ENCODE results near the gene CACNA2D3. TPM values are rescaled to one million over a fixed set of nuclear protein-coding genes. Genes with fewer than 3 reads are reported as not detected.

The CACNA2D3 gene
- total RNA-seq, 1 experiment from 2014 or later: 11.7 TPM

GRCh38 chr3:54274607-54275006, 152.3 kb downstream of the CACNA2D3 start:
- no peak for DNase-seq (ENCODE audit: low read depth)

GRCh38 chr3:54279005-54279583, 156.7 kb downstream of the CACNA2D3 start:
- peak; percentile 56 for DNase-seq (ENCODE audit: low read depth)

- DNase-seq (ENCODE audit: low read depth): no peak
Observed at GRCh38 chr3:54283470-54283869, 161.1 kb downstream of the CACNA2D3 start.

GRCh38 chr3:54294214-54294613, 171.9 kb downstream of the CACNA2D3 start:
- DNase-seq (ENCODE audit: low read depth): no peak

GRCh38 chr3:54296531-54296930, 174.2 kb downstream of the CACNA2D3 start:
- DNase-seq (ENCODE audit: low read depth): no peak

- DNase-seq (ENCODE audit: low read depth): no peak
Observed at GRCh38 chr3:54299169-54299935, 177.0 kb downstream of the CACNA2D3 start.

- no peak for DNase-seq (ENCODE audit: low read depth)
Observed at GRCh38 chr3:54303517-54304375, 181.4 kb downstream of the CACNA2D3 start.

GRCh38 chr3:54304877-54305276, 182.5 kb downstream of the CACNA2D3 start:
- no peak for DNase-seq (ENCODE audit: low read depth)

- no peak for DNase-seq (ENCODE audit: low read depth)
Observed at GRCh38 chr3:54305409-54306099, 183.2 kb downstream of the CACNA2D3 start.

GRCh38 chr3:54307566-54308180, 185.3 kb downstream of the CACNA2D3 start:
- DNase-seq (ENCODE audit: low read depth): no peak

- DNase-seq (ENCODE audit: low read depth): peak; percentile 9
Observed at GRCh38 chr3:54309601-54310000, 187.2 kb downstream of the CACNA2D3 start.

GRCh38 chr3:54311211-54311747, 188.9 kb downstream of the CACNA2D3 start:
- no peak for DNase-seq (ENCODE audit: low read depth)

- no peak for DNase-seq (ENCODE audit: low read depth)
Observed at GRCh38 chr3:54312156-54312899, 190.0 kb downstream of the CACNA2D3 start.

- DNase-seq (ENCODE audit: low read depth): no peak
Observed at GRCh38 chr3:54313418-54313817, 191.1 kb downstream of the CACNA2D3 start.

- DNase-seq (ENCODE audit: low read depth): no peak
Observed at GRCh38 chr3:54321520-54321919, 199.2 kb downstream of the CACNA2D3 start.

GRCh38 chr3:54322354-54322753, 200.0 kb downstream of the CACNA2D3 start:
- DNase-seq (ENCODE audit: low read depth): no peak

- DNase-seq (ENCODE audit: low read depth): no peak
Observed at GRCh38 chr3:54324103-54324502, 201.8 kb downstream of the CACNA2D3 start.

- no peak for DNase-seq (ENCODE audit: low read depth)
Observed at GRCh38 chr3:54326951-54327350, 204.6 kb downstream of the CACNA2D3 start.

GRCh38 chr3:54331341-54331740, 209.0 kb downstream of the CACNA2D3 start:
- no peak for DNase-seq (ENCODE audit: low read depth)

- no peak for DNase-seq (ENCODE audit: low read depth)
Observed at GRCh38 chr3:54337846-54338245, 215.5 kb downstream of the CACNA2D3 start.

All from RPMI7951 (cell line).